SH-SY5Y (cell line): ENCODE results near the gene DCN.

ENCODE experiments used
- GATA2 ChIP-seq: IDR thresholded peaks from 2 replicates; pipeline ENCODE4 v1.6.1; 2011; ENCODE audit warnings: mild to moderate bottlenecking, low read depth, low read length
- GATA3 ChIP-seq: IDR thresholded peaks from 2 replicates; pipeline ENCODE4 v1.6.1; 2011; ENCODE audit warnings: low read depth, mild to moderate bottlenecking, low read length, moderate library complexity

- TF ChIP-seq GATA2 (no peak), GATA3 (no peak)
Observed at GRCh38 chr12:91100906-91101305, 81.7 kb downstream of the DCN start.
